HG02870 (cell line): ENCODE results near the gene FOSB.
A peak's percentile ranks its signal among the peaks of the same experiment; 100 is the strongest.

ENCODE experiments used
- ATAC-seq: cut with Tn5 transposase; IDR thresholded peaks from one replicate; pipeline ENCODE4 v1.9.1; 2021; ENCODE audit warnings: mild to moderate bottlenecking, moderate library complexity; ENCODE audit not compliant: unreplicated experiment

Gene FOSB

DNA sequence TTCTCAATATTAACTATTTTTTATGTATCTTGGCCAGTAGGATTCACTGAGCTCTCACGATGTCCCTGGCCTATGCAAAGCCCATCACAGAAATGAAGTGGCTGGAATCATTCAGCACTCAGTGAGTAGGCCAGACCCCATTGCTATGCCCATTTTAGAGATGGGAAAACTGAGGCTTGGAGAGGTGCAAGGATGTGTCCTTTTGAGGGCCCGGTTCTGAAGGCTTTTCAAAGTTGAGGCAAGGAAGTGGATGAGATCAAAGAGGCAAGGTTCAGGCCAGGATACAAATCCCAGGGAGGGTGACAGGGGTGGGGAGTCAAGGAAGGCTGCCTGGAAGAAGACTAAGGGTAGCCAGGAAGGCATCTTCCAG lies 25.4 kb upstream of the FOSB start:
- no peak for ATAC-seq

DNA sequence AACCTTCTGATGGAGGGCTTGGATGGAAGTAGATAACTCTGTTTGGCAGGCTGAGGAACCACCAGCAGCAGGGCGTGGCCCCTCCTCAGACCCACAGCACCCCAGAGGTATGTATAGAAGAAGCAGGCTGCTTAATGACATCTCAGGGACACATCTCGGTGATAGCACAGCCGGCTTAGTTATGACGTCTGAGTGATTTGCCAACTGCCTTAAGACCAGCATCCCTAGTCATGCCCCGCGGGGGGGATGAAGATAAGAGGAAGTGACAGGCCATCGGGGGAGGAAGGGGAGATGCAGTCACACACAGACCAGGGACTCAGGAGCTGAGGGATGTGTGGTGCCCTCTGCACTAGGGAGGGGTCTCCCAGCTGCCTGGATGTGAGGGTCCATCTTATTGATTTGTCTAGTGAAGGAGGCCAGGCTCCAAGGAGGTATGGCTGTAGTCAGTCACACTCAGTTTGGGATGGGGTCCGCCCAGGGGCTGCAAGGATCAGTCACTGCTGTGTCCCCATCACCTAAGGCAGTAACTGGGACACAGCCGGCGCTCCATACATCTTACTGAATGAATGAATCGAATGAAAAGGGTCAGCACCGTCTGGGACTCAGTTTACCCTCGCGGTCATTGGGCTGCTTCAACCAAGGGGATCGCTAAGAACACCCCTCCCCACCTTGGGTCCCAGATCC lies 24.9 kb upstream of the FOSB start:
- ATAC-seq = no peak

GRCh38 chr19:45443462-45444317 lies 24.1 kb upstream of the FOSB start:
- no peak for ATAC-seq

DNA sequence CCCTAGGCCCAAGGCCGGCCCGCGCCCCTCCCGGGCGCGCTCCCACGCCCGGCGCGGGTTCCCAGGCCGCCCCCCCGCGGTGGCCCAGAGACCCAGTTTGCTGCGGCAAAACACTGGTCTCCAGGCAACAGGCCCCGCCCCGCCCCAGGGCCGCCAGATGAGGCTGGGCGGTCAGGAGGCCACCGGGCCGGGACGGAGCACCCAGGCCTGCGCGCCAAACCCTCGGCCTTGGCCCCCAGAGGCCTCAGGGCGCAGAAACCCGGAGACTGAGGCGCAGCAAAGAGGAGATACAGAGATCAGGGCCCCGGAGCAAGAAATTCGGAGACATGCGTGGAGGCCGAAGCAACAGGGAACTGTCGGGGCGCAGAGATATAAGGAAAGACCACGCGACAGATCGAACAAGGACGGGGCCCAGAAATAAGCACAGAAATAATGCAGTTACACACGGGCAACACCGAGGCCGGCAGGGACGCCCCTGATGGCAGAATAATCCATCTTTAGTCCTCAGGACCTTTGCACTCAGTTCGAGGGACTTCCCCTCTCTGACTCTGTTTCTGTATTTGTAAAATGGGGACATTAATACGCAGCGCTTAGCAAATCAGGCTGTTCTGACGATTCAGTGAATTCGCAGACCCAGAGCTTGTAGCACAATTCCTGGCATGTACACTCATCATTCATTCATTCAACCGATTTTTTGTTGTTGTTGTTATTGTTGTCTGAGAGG lies 23.3 kb upstream of the FOSB start:
- ATAC-seq = peak; percentile 36

- no peak for ATAC-seq
Observed at GRCh38 chr19:45445139-45445538, 22.7 kb upstream of the FOSB start.

- ATAC-seq = no peak
Observed at GRCh38 chr19:45446295-45446694, 21.5 kb upstream of the FOSB start.

DNA sequence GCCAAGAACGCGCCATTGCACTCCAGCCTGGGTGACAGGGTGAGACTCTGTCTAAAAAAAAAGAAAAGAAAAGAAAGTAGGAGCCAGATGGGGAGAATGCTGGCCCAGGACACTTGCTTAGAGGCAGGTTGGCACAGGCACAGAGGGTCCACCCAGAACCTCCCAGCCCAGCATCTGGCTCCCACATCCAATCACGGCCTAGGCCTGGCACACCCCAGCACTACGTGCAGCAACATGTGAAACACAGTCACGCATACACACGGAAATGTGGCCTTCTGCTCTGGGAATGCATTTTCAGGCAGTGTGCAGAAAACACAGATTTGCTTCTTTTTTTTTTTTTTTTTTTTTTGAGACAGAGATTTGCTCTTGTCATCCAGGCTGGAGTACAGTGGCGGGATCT lies 20.9 kb upstream of the FOSB start:
- no peak for ATAC-seq

DNA sequence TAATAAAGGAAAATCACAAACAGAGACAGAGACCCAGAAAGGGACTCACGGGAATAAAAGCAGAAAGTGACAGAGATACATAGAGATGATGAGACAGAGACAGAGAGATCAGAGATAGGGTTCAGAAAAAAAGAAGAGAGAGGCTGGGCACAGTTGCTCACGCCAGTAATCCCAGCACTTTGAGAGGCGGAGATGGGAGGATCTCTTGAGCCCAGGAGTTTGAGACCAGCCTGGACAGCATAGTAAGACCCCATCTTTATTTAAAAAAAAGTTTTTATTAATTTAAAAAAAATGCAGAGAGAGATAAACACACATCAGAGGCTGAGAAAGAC lies 19.4 kb upstream of the FOSB start:
- ATAC-seq = no peak

DNA sequence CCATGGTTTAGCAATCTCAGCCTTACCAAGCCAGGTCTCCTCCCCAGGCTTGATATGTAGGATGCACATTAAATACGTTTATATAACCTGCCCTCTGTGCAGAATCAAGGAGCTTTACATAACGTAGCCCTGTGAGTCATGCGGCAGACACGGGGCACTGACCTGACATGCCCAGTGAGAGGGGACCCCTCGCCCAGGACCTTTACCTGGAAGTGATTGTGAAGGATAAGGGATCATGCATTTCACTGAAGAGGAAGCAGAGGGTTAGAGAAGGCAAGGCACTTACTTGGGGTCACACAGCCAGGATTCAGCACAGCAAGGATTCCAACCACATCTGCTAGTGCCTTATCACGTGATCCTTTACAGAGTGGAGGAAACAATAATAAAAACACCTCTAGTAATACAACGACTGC lies 18.9 kb upstream of the FOSB start:
- no peak for ATAC-seq

GRCh38 chr19:45450012-45450333 lies 17.8 kb upstream of the FOSB start:
- ATAC-seq = no peak

DNA sequence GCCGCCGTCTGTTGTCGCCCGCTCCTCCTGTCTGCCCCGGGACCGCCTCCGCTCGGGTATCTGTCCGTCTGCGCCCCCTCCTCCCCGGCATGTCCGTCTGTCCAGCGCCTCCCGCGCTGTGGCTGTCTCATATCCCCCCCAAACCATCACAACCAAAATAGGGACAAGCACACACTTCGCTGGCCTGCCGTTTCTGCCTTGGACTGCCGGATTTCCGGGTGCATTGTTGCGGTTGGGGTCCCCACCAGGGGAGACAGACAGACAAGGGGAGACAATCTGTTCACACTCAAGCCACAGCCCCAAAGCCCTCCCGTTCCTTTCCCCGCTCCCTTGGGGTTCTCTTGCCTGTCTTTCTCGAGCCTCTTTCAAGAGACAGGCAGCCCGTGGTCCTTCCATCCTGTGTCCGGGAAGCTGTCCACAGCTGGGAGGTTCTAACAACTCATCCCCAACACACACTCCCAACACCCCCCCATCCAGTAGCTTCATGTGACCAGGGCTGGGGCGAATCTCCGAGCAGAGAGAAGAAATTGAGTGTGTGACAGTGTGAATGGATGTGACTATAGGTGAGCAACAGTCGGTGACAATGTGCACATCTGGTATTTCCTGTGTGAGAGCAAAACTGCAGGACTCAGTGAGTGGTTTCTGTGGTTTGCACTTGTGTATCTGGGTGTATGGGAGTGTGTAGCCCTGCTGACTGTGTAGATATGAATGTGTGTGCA lies 16.5 kb upstream of the FOSB start:
- ATAC-seq = peak; percentile 12

- no peak for ATAC-seq
Observed at GRCh38 chr19:45451850-45452387, 15.9 kb upstream of the FOSB start.

GRCh38 chr19:45455707-45456499 lies 11.9 kb upstream of the FOSB start:
- no peak for ATAC-seq

DNA sequence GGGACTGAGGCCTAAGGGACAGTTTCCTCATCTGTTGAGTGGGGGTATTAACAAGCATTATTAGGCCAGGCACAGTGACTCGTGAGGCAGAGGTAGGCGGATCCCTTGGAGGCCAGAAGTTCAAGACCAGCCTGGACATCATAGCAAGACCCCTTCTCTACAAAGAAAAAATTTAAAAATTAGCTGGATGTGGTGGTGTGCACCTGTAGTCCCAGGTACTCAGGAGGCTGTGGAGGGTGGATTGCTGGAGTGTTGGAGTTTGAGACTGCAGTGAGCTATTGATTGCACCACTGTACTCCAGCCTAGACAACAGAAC lies 11.3 kb upstream of the FOSB start:
- no peak for ATAC-seq

DNA sequence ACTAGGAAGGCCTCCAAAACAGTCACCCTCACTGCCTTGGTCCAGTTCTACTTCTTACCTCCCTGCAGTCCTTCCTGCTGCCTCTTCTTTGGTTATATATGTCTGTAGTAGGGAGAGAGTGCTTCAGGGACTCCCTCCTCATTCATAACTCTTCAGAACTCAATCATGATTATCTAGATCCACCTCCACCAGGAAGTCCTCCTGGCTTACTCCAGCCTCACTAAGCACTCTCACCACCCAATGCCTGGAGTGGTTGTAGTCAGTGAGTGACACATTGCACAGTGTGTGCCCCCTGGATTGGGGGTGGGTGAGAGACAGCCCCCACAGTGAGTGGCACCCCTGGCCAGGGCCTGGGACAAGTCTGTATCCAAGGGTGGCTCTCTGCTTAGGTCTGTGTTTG lies 10.0 kb upstream of the FOSB start:
- ATAC-seq = no peak

GRCh38 chr19:45460807-45461347 lies 6.9 kb upstream of the FOSB start:
- ATAC-seq = no peak

DNA sequence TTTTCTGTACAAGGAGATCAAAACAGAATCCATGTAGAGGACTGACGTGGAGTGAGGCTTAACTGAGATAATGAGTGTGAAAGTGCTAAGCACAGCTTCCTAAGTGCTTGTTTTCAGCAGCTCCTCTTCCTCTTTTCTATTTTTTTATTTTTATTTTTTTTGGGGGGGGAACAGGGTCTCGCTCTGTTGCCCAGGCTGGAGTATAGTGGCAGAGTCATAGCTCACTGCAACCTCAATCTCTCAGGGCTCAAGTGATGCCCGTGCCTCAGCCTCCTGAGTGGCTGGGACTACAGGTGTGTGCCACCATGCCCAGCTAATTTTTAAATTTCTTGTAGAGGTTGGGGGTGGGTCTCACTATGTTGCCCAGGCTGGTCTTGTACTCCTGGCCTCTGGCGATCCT lies 5.6 kb upstream of the FOSB start:
- ATAC-seq = no peak

DNA sequence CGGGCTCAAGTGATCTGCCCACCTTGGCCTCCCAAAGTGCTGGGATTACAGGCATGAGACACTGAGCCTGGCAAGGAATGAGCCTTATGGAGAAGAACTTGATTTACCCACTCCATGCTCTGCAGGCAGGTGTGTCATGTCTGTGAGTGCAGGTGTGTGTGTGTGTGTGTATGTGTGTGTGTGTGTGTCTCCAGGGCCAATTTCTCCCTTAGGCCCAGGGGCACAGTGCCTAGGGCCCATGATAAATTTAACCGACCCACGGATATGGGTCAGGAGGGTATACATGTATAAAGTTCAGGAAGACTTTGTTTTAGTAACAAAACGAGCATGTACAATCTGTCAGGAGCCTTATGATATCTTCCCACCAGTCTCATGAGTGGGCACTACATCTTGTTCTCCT lies 4.6 kb upstream of the FOSB start:
- ATAC-seq = no peak

GRCh38 chr19:45464274-45464673 lies 3.5 kb upstream of the FOSB start:
- ATAC-seq = no peak

GRCh38 chr19:45464852-45465441 lies 2.8 kb upstream of the FOSB start:
- no peak for ATAC-seq
